HepG2 (cell line): Measurements from ENCODE around the gene BBC3. TPM values are rescaled to one million over a fixed set of nuclear protein-coding genes. Genes with fewer than 3 reads are reported as not detected.

ENCODE experiments used
- AGO1 ChIP-seq: fragments of 200-400 bp; formaldehyde crosslinking; IDR thresholded peaks from 2 replicates; pipeline ENCODE4 v1.6.1; 2017; ENCODE audit warnings: mild to moderate bottlenecking, low read depth, low read length, moderate library complexity; ENCODE audit not compliant: poor library complexity, severe bottlenecking
- ARID2 ChIP-seq: sonication (generic); formaldehyde crosslinking; IDR thresholded peaks from 2 replicates; pipeline ENCODE4 v1.8.1; 2022; ENCODE audit warnings: mild to moderate bottlenecking, missing genetic modification reagents, borderline replicate concordance
- ATF2 ChIP-seq: sonication (generic); formaldehyde crosslinking; IDR thresholded peaks from 2 replicates; pipeline ENCODE4 v1.4.0; 2020; ENCODE audit warnings: missing genetic modification reagents
- ATF6 ChIP-seq: sonication (generic); formaldehyde crosslinking; conservative IDR thresholded peaks from 2 replicates; pipeline ENCODE4 v1.4.0; 2020; ENCODE audit warnings: missing genetic modification reagents
- ERF ChIP-seq: IDR thresholded peaks from 2 replicates; pipeline ENCODE4 v1.6.1; 2018; ENCODE audit warnings: missing biosample characterization, missing genetic modification reagents
- HINFP ChIP-seq: sonication (generic); formaldehyde crosslinking; IDR thresholded peaks from 2 replicates; pipeline ENCODE4 v1.4.0; 2020; ENCODE audit warnings: low read depth, mild to moderate bottlenecking, missing genetic modification reagents
- HNRNPUL1 ChIP-seq: fragments of 200-400 bp; formaldehyde crosslinking; IDR thresholded peaks from 2 replicates; pipeline ENCODE4 v1.6.1; 2017; ENCODE audit warnings: low read depth, mild to moderate bottlenecking, low read length, moderate library complexity
- HOXA3 ChIP-seq: sonication (generic); formaldehyde crosslinking; IDR thresholded peaks from 2 replicates; pipeline ENCODE4 v1.5.0; 2020; ENCODE audit warnings: missing genetic modification reagents
- HOXA9 ChIP-seq: sonication (generic); formaldehyde crosslinking; IDR thresholded peaks from 2 replicates; pipeline ENCODE4 v1.8.1; 2022; ENCODE audit warnings: missing genetic modification reagents, mild to moderate bottlenecking, moderate library complexity, borderline replicate concordance
- LCORL ChIP-seq, 2 experiments: fragments of 450-650 bp in 1 of 2; sonication (generic) in 1 of 2; formaldehyde crosslinking in 1 of 2; IDR thresholded peaks; 2 replicates each; pipeline versions ENCODE4 v1.5.0 to v1.6.1; 2017 to 2020; ENCODE audit warnings: antibody characterized with exemption in 1 of 2, missing genetic modification reagents in 1 of 2
- MAF1 ChIP-seq: sonication (generic); formaldehyde crosslinking; IDR thresholded peaks from 2 replicates; pipeline ENCODE4 v1.5.0; 2020; ENCODE audit warnings: missing genetic modification reagents, borderline replicate concordance
- PHF21A ChIP-seq: sonication (generic); formaldehyde crosslinking; IDR thresholded peaks from 2 replicates; pipeline ENCODE4 v1.5.0; 2020; ENCODE audit warnings: mild to moderate bottlenecking, missing genetic modification reagents
- SOX6 ChIP-seq, 2 experiments: fragments of 450-650 bp in 1 of 2; sonication (generic) in 1 of 2; formaldehyde crosslinking in 1 of 2; IDR thresholded peaks; 2 replicates each; pipeline versions ENCODE4 v1.4.0 to v1.6.1; 2017 to 2020; ENCODE audit warnings: antibody characterized with exemption in 1 of 2, mild to moderate bottlenecking in 1 of 2, missing genetic modification reagents in 1 of 2
- SUZ12 ChIP-seq: fragments of 150-350 bp; IDR thresholded peaks from 2 replicates; pipeline ENCODE4 v1.6.1; 2014; ENCODE audit warnings: low read depth, low read length
- TFE3 ChIP-seq: IDR thresholded peaks from 2 replicates; pipeline ENCODE4 v1.6.1; 2016
- ZBTB25 ChIP-seq: IDR thresholded peaks from 2 replicates; pipeline ENCODE4 v1.6.1; 2018; ENCODE audit warnings: missing genetic modification reagents
- ZKSCAN8 ChIP-seq: IDR thresholded peaks from 2 replicates; pipeline ENCODE4 v1.6.1; 2016; ENCODE audit warnings: borderline replicate concordance, missing genetic modification reagents, missing compliant biosample characterization
- ZNF550 ChIP-seq: sonication (generic); formaldehyde crosslinking; IDR thresholded peaks from 2 replicates; pipeline ENCODE4 v1.4.0; 2020; ENCODE audit warnings: mild to moderate bottlenecking, missing genetic modification reagents, borderline replicate concordance
- ZNF557 ChIP-seq: sonication (generic); formaldehyde crosslinking; IDR thresholded peaks from 2 replicates; pipeline ENCODE4 v1.4.0; 2020; ENCODE audit warnings: missing genetic modification reagents
- ZNF577 ChIP-seq: sonication (generic); formaldehyde crosslinking; IDR thresholded peaks from 2 replicates; pipeline ENCODE4 v1.4.0; 2020; ENCODE audit warnings: mild to moderate bottlenecking, low read depth, missing genetic modification reagents, borderline replicate concordance
- ZSCAN9 ChIP-seq: IDR thresholded peaks from 2 replicates; pipeline ENCODE4 v1.6.1; 2016; ENCODE audit warnings: borderline replicate concordance
- polyA plus RNA-seq, 8 experiments: library from polyadenylated mRNA; depleted of rRNA in 3 of 8; stranded (reverse) in 7 of 8; unstranded in 1 of 8; fragments of >200 nt; fragmentation: Illumina TruSeq in 4 of 8; extraction: Trizol in 4 of 8; gene quantifications; 2 replicates each; pipeline versions ENCODE4 v1.2.1 to v1.2.3, GENCODE V29; 2011 to 2016; ENCODE audit warnings: low read depth in 4 of 8, missing spikeins in 1 of 8, mixed read lengths in 1 of 8; ENCODE audit not compliant: insufficient read depth in 1 of 8
- total RNA-seq, 5 experiments: library from RNA; depleted of rRNA; stranded (reverse); fragments of >200 nt; fragmentation: Illumina TruSeq; extraction: Trizol; gene quantifications; 2 replicates each; pipeline ENCODE4 v1.2.3, GENCODE V29; 2016; ENCODE audit warnings: low read depth in 1 of 5

BBC3 gene
- total and polyA plus RNA-seq, 2 of the 13 experiments (the other 11 are each of a cell fraction or from before 2014, with no cell fraction given) = 6.1 to 8.8 TPM

- TF ChIP-seq ATF6 (CRISPR knock-in tag) = no peak
- no peak for TF ChIP-seq LCORL (IDR thresholded peaks at IDR 0.05)
- TF ChIP-seq LCORL (CRISPR knock-in tag; IDR thresholded peaks at IDR 0.05) = peak; percentile 93
- peak; percentile 92 for TF ChIP-seq PHF21A (CRISPR knock-in tag)
- no peak for TF ChIP-seq ZNF577 (CRISPR knock-in tag)
- no peak for TF ChIP-seq HOXA9
- TF ChIP-seq AGO1 = peak; percentile 75
- no peak for TF ChIP-seq SUZ12
- TF ChIP-seq ZBTB25 (CRISPR knock-in tag) = peak; percentile 92
- peak; percentile 60; the same call in 1 of the 2 replicates for TF ChIP-seq ARID2 (CRISPR knock-in tag)
- peak; percentile 74 for TF ChIP-seq MAF1 (CRISPR knock-in tag)
- peak; percentile 93 for TF ChIP-seq ERF
- 0 out of 2 replicates have a peak, but pooled peaks have one; percentile 50 for TF ChIP-seq HNRNPUL1
- peak; percentile 43; the same call in 1 of the 2 replicates for TF ChIP-seq TFE3 (CRISPR knock-in tag)
- TF ChIP-seq ZNF557 = no peak
- peak; percentile 75; the same call in 1 of the 2 replicates for TF ChIP-seq HOXA3 (CRISPR knock-in tag)
- TF ChIP-seq ZSCAN9 (CRISPR knock-in tag) = peak; percentile 83; the same call in 1 of the 2 replicates
- TF ChIP-seq ZNF550 (CRISPR knock-in tag) = 0 out of 2 replicates have a peak, but pooled peaks have one; percentile 46
- TF ChIP-seq ZKSCAN8 (CRISPR knock-in tag) = peak; percentile 57; the same call in 1 of the 2 replicates
- TF ChIP-seq ATF2 (CRISPR knock-in tag) = peak; percentile 98
- no peak for TF ChIP-seq SOX6 (IDR thresholded peaks at IDR 0.05)
- peak; percentile 91 for TF ChIP-seq SOX6 (CRISPR knock-in tag; IDR thresholded peaks at IDR 0.05)
- 0 out of 2 replicates have a peak, but pooled peaks have one; percentile 44 for TF ChIP-seq HINFP (CRISPR knock-in tag)
These were observed 13.0 kb upstream of the BBC3 start (continued) for GRCh38 chr19:47243776-47244547.
